Esophagus muscularis mucosa (tissue), 4 donors: ENCODE measurements around the gene XIST. TPM values are rescaled to one million over a fixed set of nuclear protein-coding genes. Genes with fewer than 3 reads are reported as not detected.

Experiments
- DNase-seq: peaks from one replicate; pipeline ENCODE4 v3.0.0-alpha.2; 2017; ENCODE audit errors: extremely low spot score
- H3K27ac ChIP-seq, 4 donors: fragments of 200-600 bp; sonication (generic); replicated peaks in 1 of 4; 1 replicate in 3 of 4; 2 replicates in 1 of 4; pipeline ENCODE4 v1.5.1; 2016 to 2019; ENCODE audit warnings: mild to moderate bottlenecking in 1 of 4
- H3K27me3 ChIP-seq, 4 donors: fragments of 200-600 bp; sonication (generic); one replicate each; pipeline versions ENCODE4 v1.5.1 to v1.6.0; 2016 to 2019
- H3K36me3 ChIP-seq, 4 donors: fragments of 200-600 bp; sonication (generic); one replicate each; pipeline ENCODE4 v1.5.1; 2016 to 2019
- H3K4me1 ChIP-seq, 4 donors: fragments of 200-600 bp; sonication (generic); one replicate each; pipeline ENCODE4 v1.5.1; 2016 to 2019
- H3K4me3 ChIP-seq, 4 donors: fragments of 200-600 bp; sonication (generic); 1 replicate in 2 of 4; 2 replicates in 2 of 4; pipeline ENCODE4 v1.5.1; 2016 to 2019; ENCODE audit warnings: mild to moderate bottlenecking in 4 of 4, moderate library complexity in 1 of 4
- H3K9me3 ChIP-seq, 4 donors: fragments of 200-600 bp; sonication (generic); 1 replicate in 3 of 4; 2 replicates in 1 of 4; pipeline ENCODE4 v1.5.1; 2016 to 2019
- EP300 ChIP-seq: sonication (generic); formaldehyde crosslinking; IDR thresholded peaks from one replicate; pipeline ENCODE4 v1.6.1; 2017; ENCODE audit warnings: antibody characterized with exemption
- POLR2A ChIP-seq: fragments of 450-650 bp; IDR thresholded peaks from one replicate; pipeline ENCODE4 v1.6.1; 2017; ENCODE audit warnings: antibody characterized with exemption, moderate library complexity, mild to moderate bottlenecking, low read depth
- POLR2AphosphoS5 ChIP-seq, 2 donors: sonication (generic); formaldehyde crosslinking; IDR thresholded peaks; one replicate each; pipeline ENCODE4 v1.6.1; 2017; ENCODE audit warnings: antibody characterized with exemption in 2 of 2
- WGBS: methylation state at CpG from one replicate; pipeline ENCODE4 v1.1.5; 2018; 5-methylcytosine and 5-hydroxymethylcytosine counted together
- intact Hi-C: fragments of 100-400 bp; cut with DNase I; formaldehyde crosslinking; loops from one replicate; pipeline ENCODE4 v1.15.1; 2023
- small RNA-seq, 3 donors: library from RNA; depleted of rRNA; stranded (forward); fragments of <200 nt; gene quantifications; one replicate each; pipeline ENCODE3, GENCODE V24; 2016
- total RNA-seq, 4 donors: library from RNA; depleted of rRNA; stranded (reverse); fragments of >200 nt; gene quantifications; one replicate each; pipeline versions ENCODE4 v1.1.0 to v1.2.1, GENCODE V29; 2016
- TF ChIP-seq, protein P1 (sequence below), 3 experiments: fragments of 200-600 bp in 2 of 3; fragments of 450-650 bp in 1 of 3; sonication (generic) in 2 of 3; IDR thresholded peaks; one replicate each; pipeline ENCODE4 v1.5.1; 2017 to 2019; ENCODE audit warnings: antibody characterized with exemption in 3 of 3, mild to moderate bottlenecking in 2 of 3, moderate library complexity in 1 of 3

The XIST gene
- total RNA-seq, 4 donors from 2014 or later: 1.3 to 130 (median 39.4) TPM

DNA sequence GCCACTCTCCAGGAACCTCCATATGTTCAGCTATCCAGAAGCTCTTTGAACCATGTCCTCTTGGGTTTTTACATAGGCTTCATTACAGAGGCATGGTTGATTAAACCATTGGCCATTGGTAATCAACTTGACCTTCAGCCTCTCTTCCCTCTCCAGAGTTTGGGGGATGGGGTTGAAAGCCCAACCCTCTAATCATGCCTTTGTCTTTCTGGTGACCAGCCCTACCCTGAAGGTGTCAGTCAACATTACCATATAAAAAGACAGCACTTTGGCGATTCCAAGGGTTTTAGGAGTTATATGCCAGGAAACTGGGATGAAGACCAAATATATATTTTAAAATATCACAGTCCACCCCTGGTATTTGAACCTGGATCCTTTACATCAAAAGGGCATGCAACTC, 67.0 kb downstream of the XIST start:
- TF ChIP-seq POLR2A (no peak), POLR2AphosphoS5 (IDR thresholded peaks at IDR 0.05) (no peak), EP300 (no peak)
- TF ChIP-seq, protein P1, sequence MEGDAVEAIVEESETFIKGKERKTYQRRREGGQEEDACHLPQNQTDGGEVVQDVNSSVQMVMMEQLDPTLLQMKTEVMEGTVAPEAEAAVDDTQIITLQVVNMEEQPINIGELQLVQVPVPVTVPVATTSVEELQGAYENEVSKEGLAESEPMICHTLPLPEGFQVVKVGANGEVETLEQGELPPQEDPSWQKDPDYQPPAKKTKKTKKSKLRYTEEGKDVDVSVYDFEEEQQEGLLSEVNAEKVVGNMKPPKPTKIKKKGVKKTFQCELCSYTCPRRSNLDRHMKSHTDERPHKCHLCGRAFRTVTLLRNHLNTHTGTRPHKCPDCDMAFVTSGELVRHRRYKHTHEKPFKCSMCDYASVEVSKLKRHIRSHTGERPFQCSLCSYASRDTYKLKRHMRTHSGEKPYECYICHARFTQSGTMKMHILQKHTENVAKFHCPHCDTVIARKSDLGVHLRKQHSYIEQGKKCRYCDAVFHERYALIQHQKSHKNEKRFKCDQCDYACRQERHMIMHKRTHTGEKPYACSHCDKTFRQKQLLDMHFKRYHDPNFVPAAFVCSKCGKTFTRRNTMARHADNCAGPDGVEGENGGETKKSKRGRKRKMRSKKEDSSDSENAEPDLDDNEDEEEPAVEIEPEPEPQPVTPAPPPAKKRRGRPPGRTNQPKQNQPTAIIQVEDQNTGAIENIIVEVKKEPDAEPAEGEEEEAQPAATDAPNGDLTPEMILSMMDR (IDR thresholded peaks at IDR 0.05): no peak
- DNase-seq: no peak
- Histone ChIP-seq H3K27ac (no peak overlapping the region), H3K9me3 (peaks cover 0 to 13% (median 0%) of the 10 kb centered on the region in 4 donors), H3K4me3 (no peak overlapping the region), H3K4me1 (no peaks in the 10 kb centered on the region), H3K27me3 (no peaks in the 10 kb centered on the region), H3K36me3 (no peaks in the 10 kb centered on the region)
- intact Hi-C loops: no loop called here
- 0% methylated on average over 1 of the region's 1 CpG for WGBS

Small RNA genes lying within 50 kb of the gene (small RNA-seq; reads per million reads assigned to genes)
- 0 reads per million in 3 donors for gene RF01880
